K562 (cell line): Measurements from ENCODE around the gene ZNF81. TPM values are rescaled to one million over a fixed set of nuclear protein-coding genes. Genes with fewer than 3 reads are reported as not detected.

Experiments used
- ATAC-seq: fragments of 200-7000 bp; cut with Tn5 transposase; 3 replicates; pipeline ENCODE4 v1.9.1; 2020; ENCODE audit warnings: moderate library complexity
- BruUV-seq: library from RNA; stranded (reverse); fragments of 400-500 nt; replicated peaks from 2 replicates; lab custom pipeline; 2021; lab: Mats Ljungman, UMichigan
- CTCF ChIA-PET: fragments of 300-600 bp; formaldehyde crosslinking; extraction: SDS; loops from one replicate; lab custom pipeline; 2021; ENCODE audit warnings: low intra/inter-chr PET ratio; lab: Yijun Ruan, JAX
- POLR2A ChIA-PET: fragments of 300-600, 350-650 bp; sonication (Branson Sonifier 250); formaldehyde crosslinking; extraction: SDS; loops from one replicate; lab custom pipeline; 2021; ENCODE audit warnings: antibody characterized with exemption, inconsistent platforms; lab: Yijun Ruan, JAX
- DNase-seq, 4 experiments: peaks; one replicate each; pipeline versions ENCODE4 v3.0.0 to v3.0.0-alpha.2; 2011 to 2018; ENCODE audit warnings: low spot score in 3 of 4, mixed read lengths in 3 of 4; ENCODE audit errors: extremely low read depth in 1 of 4
- FAIRE-seq: peaks from 2 replicates; lab custom pipeline; 2011; peaks lifted over from hg19 to GRCh38; lab: Jason Lieb, UNC
- H2AFZ ChIP-seq: 2 replicates; pipeline ENCODE4 v1.6.0; 2011; ENCODE audit warnings: low read depth, low read length, control low read depth, inconsistent platforms
- H3K27ac ChIP-seq: fragments of 200-600 bp; 3 replicates; pipeline ENCODE4 v1.8.0; 2011; ENCODE audit warnings: low read depth, mild to moderate bottlenecking, control low read depth, inconsistent platforms, low read length, moderate library complexity, mixed read lengths; ENCODE audit errors: extremely low read depth
- H3K27me3 ChIP-seq, 2 experiments: fragments of 300-600 bp in 1 of 2; 2 replicates in 1 of 2; 3 replicates in 1 of 2; pipeline versions ENCODE4 v1.6.0 to v1.8.0; 2011; ENCODE audit warnings: inconsistent platforms in 2 of 2, low read length in 2 of 2, mild to moderate bottlenecking in 1 of 2, mixed read lengths in 1 of 2, moderate library complexity in 1 of 2; ENCODE audit not compliant: control insufficient read depth in 2 of 2, insufficient read depth in 2 of 2
- H3K36me3 ChIP-seq: fragments of 300-600 bp; 3 replicates; pipeline ENCODE4 v1.8.0; 2011; ENCODE audit warnings: mild to moderate bottlenecking, low read length, inconsistent platforms; ENCODE audit not compliant: control insufficient read depth, insufficient read depth
- H3K4me1 ChIP-seq, 2 experiments: fragments of 200-600 bp in 1 of 2; replicated peaks in 1 of 2; 2 replicates in 1 of 2; 3 replicates in 1 of 2; pipeline versions ENCODE4 v1.5.1 to v1.8.0; 2011; ENCODE audit warnings: inconsistent platforms in 2 of 2, low read length in 2 of 2, mild to moderate bottlenecking in 1 of 2, mixed read lengths in 1 of 2, moderate library complexity in 1 of 2; ENCODE audit not compliant: control insufficient read depth in 2 of 2, insufficient read depth in 2 of 2
- H3K4me2 ChIP-seq: 2 replicates; pipeline ENCODE4 v1.6.1; 2011; ENCODE audit warnings: low read length, control low read depth, inconsistent platforms, mixed read lengths; ENCODE audit not compliant: insufficient read depth
- H3K4me3 ChIP-seq: fragments of 200-600 bp; sonication (generic), shearing (Covaris generic); 2 replicates; pipeline ENCODE4 v1.5.1; 2016; ENCODE audit warnings: control low read depth, inconsistent platforms
- H3K79me2 ChIP-seq: fragments of 200-600 bp; 3 replicates; pipeline ENCODE4 v1.8.0; 2011; ENCODE audit warnings: low read length, inconsistent platforms; ENCODE audit not compliant: control insufficient read depth, insufficient read depth
- H3K9ac ChIP-seq, 2 experiments: 2 replicates each; pipeline versions ENCODE4 v1.6.0 to v1.6.1; 2011; ENCODE audit warnings: low read depth in 2 of 2, low read length in 2 of 2, control low read depth in 1 of 2, inconsistent platforms in 1 of 2, mild to moderate bottlenecking in 1 of 2, mixed read lengths in 1 of 2; ENCODE audit not compliant: insufficient read depth in 1 of 2
- H3K9me1 ChIP-seq: one replicate; pipeline ENCODE4 v1.6.0; 2011; ENCODE audit warnings: inconsistent platforms, mild to moderate bottlenecking, low read length, moderate library complexity; ENCODE audit not compliant: control insufficient read depth, insufficient read depth
- H3K9me3 ChIP-seq: replicated peaks from 2 replicates; pipeline ENCODE4 v1.5.1; 2011; ENCODE audit warnings: low read depth, low read length, inconsistent platforms; ENCODE audit not compliant: control insufficient read depth, insufficient read depth
- H4K20me1 ChIP-seq: replicated peaks from 2 replicates; pipeline ENCODE4 v1.6.1; 2011; ENCODE audit warnings: low read length, inconsistent platforms, mixed read lengths; ENCODE audit not compliant: control insufficient read depth, insufficient read depth
- C11orf30 ChIP-seq: fragments of 450-650 bp; IDR thresholded peaks from 2 replicates; pipeline ENCODE4 v1.6.1; 2016; ENCODE audit warnings: low read depth, mild to moderate bottlenecking
- CBX5 ChIP-seq: IDR thresholded peaks from 2 replicates; pipeline ENCODE4 v1.6.1; 2014; ENCODE audit warnings: low read depth, borderline replicate concordance
- FOXA1 ChIP-seq: fragments of 450-650 bp; IDR thresholded peaks from 2 replicates; pipeline ENCODE4 v1.6.1; 2016; ENCODE audit warnings: mild to moderate bottlenecking, borderline replicate concordance
- NUFIP1 ChIP-seq: fragments of 450-650 bp; IDR thresholded peaks from 2 replicates; pipeline ENCODE4 v1.6.1; 2018; ENCODE audit not compliant: partially characterized antibody
- POLR2B ChIP-seq: fragments of 450-650 bp; IDR thresholded peaks from 2 replicates; pipeline ENCODE4 v1.6.1; 2018; ENCODE audit warnings: low read depth; ENCODE audit not compliant: partially characterized antibody
- SMAD4 ChIP-seq: fragments of 250-450 bp; sonication (Bioruptor Pico); conservative IDR thresholded peaks from 2 replicates; pipeline ENCODE4 v1.8.0; 2021; ENCODE audit warnings: inconsistent platforms, mild to moderate bottlenecking, moderate library complexity
- SRSF7 ChIP-seq: fragments of 200-400 bp; formaldehyde crosslinking; optimal IDR thresholded peaks from 2 replicates; pipeline ENCODE3; 2017; ENCODE audit warnings: mild to moderate bottlenecking, low read depth, low read length
- TEAD4 ChIP-seq, 2 experiments: sonication (generic) in 1 of 2; formaldehyde crosslinking in 1 of 2; IDR thresholded peaks; 2 replicates each; pipeline versions ENCODE4 v1.6.1 to v1.8.0; 2012 to 2022; ENCODE audit warnings: borderline replicate concordance in 1 of 2, inconsistent platforms in 1 of 2, low read length in 1 of 2, mild to moderate bottlenecking in 1 of 2, missing genetic modification reagents in 1 of 2
- TGIF2 ChIP-seq: sonication (generic); formaldehyde crosslinking; IDR thresholded peaks from 2 replicates; pipeline ENCODE4 v1.8.1; 2022; ENCODE audit warnings: mild to moderate bottlenecking, missing genetic modification reagents, moderate library complexity
- ZNF174 ChIP-seq: fragments of 250-450 bp; sonication (Bioruptor Pico); IDR thresholded peaks from 2 replicates; pipeline ENCODE4 v1.4.0; 2020; ENCODE audit warnings: mild to moderate bottlenecking
- ZNF316 ChIP-seq: fragments of 450-650 bp; IDR thresholded peaks from 2 replicates; pipeline ENCODE4 v1.6.1; 2016
- ZNF507 ChIP-seq: conservative IDR thresholded peaks from 2 replicates; pipeline ENCODE4 v1.6.1; 2017; ENCODE audit warnings: missing genetic modification characterization, missing compliant biosample characterization
- WGBS: fragments of 100-300 bp; shearing (Covaris generic); methylation state at CpG from one replicate; pipeline ENCODE4 v1.1.6; 2016; ENCODE audit warnings: low coverage, mixed read lengths; ENCODE audit not compliant: insufficient coverage; ENCODE audit errors: missing lambda C conversion rate; 5-methylcytosine and 5-hydroxymethylcytosine counted together
- in situ Hi-C: fragments of 300-500 bp; cut with MboI; formaldehyde crosslinking; loops from 4 replicates; pipeline ENCODE4 v1.15.0; 2018; ENCODE audit warnings: inconsistent platforms, mixed read lengths
- intact Hi-C: fragments of 100-400 bp; cut with micrococcal nuclease; formaldehyde crosslinking; loops from 2 replicates; pipeline ENCODE4 v1.14.2; 2022
- polyA plus RNA-seq, 8 experiments: library from polyadenylated mRNA; depleted of rRNA in 4 of 8; stranded (reverse) in 5 of 8; unstranded in 3 of 8; fragments of >200 nt; fragmentation: Nextera tagmentation in 2 of 8; fragmentation: Illumina TruSeq in 1 of 8; extraction: Ambion mirVana in 2 of 8; extraction: Trizol in 1 of 8; gene quantifications; 2 replicates each; pipeline versions ENCODE4 v1.2.1 to v1.2.3, GENCODE V29; 2011 to 2014; ENCODE audit warnings: inconsistent platforms in 1 of 8, missing spikeins in 1 of 8
- total RNA-seq, 7 experiments: library from RNA; depleted of rRNA in 6 of 7; stranded (reverse); fragments of >200 nt in 6 of 7; fragmentation: Illumina TruSeq in 2 of 7; extraction: Trizol in 2 of 7; gene quantifications; 2 replicates each; pipeline versions ENCODE4 v1.2.1 to v1.2.3, GENCODE V29; 2011 to 2021; ENCODE audit warnings: low replicate concordance in 1 of 7
- TF ChIP-seq, protein P1 (sequence below): sonication (generic); formaldehyde crosslinking; IDR thresholded peaks from 2 replicates; pipeline ENCODE4 v1.4.0; 2020; ENCODE audit warnings: mild to moderate bottlenecking, missing genetic modification reagents

ZNF81 gene
- total and polyA plus RNA-seq, 9 of the 15 experiments (the other 6 are each of a cell fraction or from before 2014, with no cell fraction given): 2.4 to 9.6 (median 4.9) TPM

GRCh38 chrX:47838361-47838760, 1.7 kb downstream of the ZNF81 start:
- intact Hi-C loops: loop anchor here (5.0 to 10.0 kb wide), 2 partner anchors 276 to 656 kb away; partner anchors contain the start of gene ARAF

GRCh38 chrX:47840111-47840510, 3.4 kb downstream of the ZNF81 start:
- Histone ChIP-seq H3K9me1 (no peaks in the 10 kb centered on the region), H3K4me2 (no peak overlapping the region), H3K79me2 (peaks cover 17% of the 10 kb centered on the region; the same call in 2 of the 3 replicates), H3K27ac (no peak overlapping the region), H3K4me1 (no peaks in the 10 kb centered on the region; a peak in 1 of 5 replicates), H3K9me3 (no peaks in the 10 kb centered on the region), H4K20me1 (no peaks in the 10 kb centered on the region), H3K4me3 (no peak overlapping the region), H3K27me3 (no peaks in the 10 kb centered on the region), H2AFZ (no peak overlapping the region), H3K9ac (no peak overlapping the region), H3K36me3 (no peaks in the 10 kb centered on the region)
- no TSS peak for BruUV-seq
- intact Hi-C loops: no loop called here
- no peak for FAIRE-seq
- ATAC-seq: no peak
- WGBS: 60% methylated on average over 3 of the region's 4 CpGs
- no peak for DNase-seq
- TF ChIP-seq SMAD4 (CRISPR knock-in tag): no peak
- no peak for TF ChIP-seq TEAD4 (IDR thresholded peaks at IDR 0.05; ENCODE audit: low read length)
- no peak for TF ChIP-seq TEAD4 (CRISPR knock-in tag; IDR thresholded peaks at IDR 0.05; ENCODE audit: borderline replicate concordance)
- TF ChIP-seq, protein P1, sequence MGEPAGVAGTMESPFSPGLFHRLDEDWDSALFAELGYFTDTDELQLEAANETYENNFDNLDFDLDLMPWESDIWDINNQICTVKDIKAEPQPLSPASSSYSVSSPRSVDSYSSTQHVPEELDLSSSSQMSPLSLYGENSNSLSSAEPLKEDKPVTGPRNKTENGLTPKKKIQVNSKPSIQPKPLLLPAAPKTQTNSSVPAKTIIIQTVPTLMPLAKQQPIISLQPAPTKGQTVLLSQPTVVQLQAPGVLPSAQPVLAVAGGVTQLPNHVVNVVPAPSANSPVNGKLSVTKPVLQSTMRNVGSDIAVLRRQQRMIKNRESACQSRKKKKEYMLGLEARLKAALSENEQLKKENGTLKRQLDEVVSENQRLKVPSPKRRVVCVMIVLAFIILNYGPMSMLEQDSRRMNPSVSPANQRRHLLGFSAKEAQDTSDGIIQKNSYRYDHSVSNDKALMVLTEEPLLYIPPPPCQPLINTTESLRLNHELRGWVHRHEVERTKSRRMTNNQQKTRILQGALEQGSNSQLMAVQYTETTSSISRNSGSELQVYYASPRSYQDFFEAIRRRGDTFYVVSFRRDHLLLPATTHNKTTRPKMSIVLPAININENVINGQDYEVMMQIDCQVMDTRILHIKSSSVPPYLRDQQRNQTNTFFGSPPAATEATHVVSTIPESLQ: no peak
- no peak for TF ChIP-seq SRSF7
- no peak for TF ChIP-seq POLR2B
- TF ChIP-seq NUFIP1: no peak
- no peak for TF ChIP-seq CBX5
- TF ChIP-seq ZNF507 (tag): no peak
- TF ChIP-seq FOXA1: no peak
- CTCF ChIA-PET: no interaction called here
- POLR2A ChIA-PET: interaction anchor here (0.6 kb wide), 1 partner anchor 12 kb away, joined by 3 read pairs; no protein-coding TSS in a partner anchor
- in situ Hi-C loops: no loop called here

More at GRCh38 chrX:47838361-47838760, 1.7 kb downstream of the ZNF81 start:
- DNase-seq (no peak), FAIRE-seq (no peak), ATAC-seq (no peak)
- H3K27ac ChIP-seq: no peak overlapping the region
- no TSS peak for BruUV-seq
- TF ChIP-seq ZNF174 (CRISPR knock-in tag): no peak
- peak; percentile 84 for TF ChIP-seq ZNF316
- peak; percentile 54; the same call in 1 of the 2 replicates for TF ChIP-seq C11orf30
- TF ChIP-seq TGIF2 (CRISPR knock-in tag): no peak
- peaks cover 17% of the 10 kb centered on the region; the same call in 2 of the 3 replicates for H3K79me2 ChIP-seq
- H3K4me2 ChIP-seq: no peak overlapping the region
- H4K20me1 ChIP-seq: no peaks in the 10 kb centered on the region
- no peaks in the 10 kb centered on the region for H3K27me3 ChIP-seq
- H3K4me1 ChIP-seq: no peaks in the 10 kb centered on the region; a peak in 1 of 5 replicates
- H2AFZ ChIP-seq: no peak overlapping the region
- 75% methylated on average over 1 of the region's 1 CpG for WGBS
- H3K9me3 ChIP-seq: no peaks in the 10 kb centered on the region
- H3K4me3 ChIP-seq: no peak overlapping the region
- H3K9ac ChIP-seq: no peak overlapping the region
- in situ Hi-C loops: no loop called here
- no peaks in the 10 kb centered on the region for H3K36me3 ChIP-seq
- CTCF ChIA-PET: no interaction called here
- POLR2A ChIA-PET: interaction anchor here (0.9 kb wide), 1 partner anchor 9 kb away, joined by 4 read pairs; no protein-coding TSS in a partner anchor
- no peaks in the 10 kb centered on the region for H3K9me1 ChIP-seq
